Femur (tissue), 1 donor: ENCODE results near the gene SLC16A6.
A peak's percentile ranks its signal among the peaks of the same experiment; 100 is the strongest.
"Not testable (repeated sequence)": the region's sequence is repeated elsewhere in the genome, so short reads cannot be mapped to it uniquely, and the experiment has no call there.

Experiments used
- DNase-seq: peaks from one replicate; pipeline ENCODE4 v3.0.0-alpha.2; 2017

SLC16A6 gene

GRCh38 chr17:68246271-68247028 lies 44.5 kb downstream of the SLC16A6 start:
- peak; percentile 41 for DNase-seq

- DNase-seq = no peak
Measured at GRCh38 chr17:68239632-68240366, 51.1 kb downstream of the SLC16A6 start.

GRCh38 chr17:68238871-68239253 lies 52.1 kb downstream of the SLC16A6 start:
- no peak for DNase-seq

DNA sequence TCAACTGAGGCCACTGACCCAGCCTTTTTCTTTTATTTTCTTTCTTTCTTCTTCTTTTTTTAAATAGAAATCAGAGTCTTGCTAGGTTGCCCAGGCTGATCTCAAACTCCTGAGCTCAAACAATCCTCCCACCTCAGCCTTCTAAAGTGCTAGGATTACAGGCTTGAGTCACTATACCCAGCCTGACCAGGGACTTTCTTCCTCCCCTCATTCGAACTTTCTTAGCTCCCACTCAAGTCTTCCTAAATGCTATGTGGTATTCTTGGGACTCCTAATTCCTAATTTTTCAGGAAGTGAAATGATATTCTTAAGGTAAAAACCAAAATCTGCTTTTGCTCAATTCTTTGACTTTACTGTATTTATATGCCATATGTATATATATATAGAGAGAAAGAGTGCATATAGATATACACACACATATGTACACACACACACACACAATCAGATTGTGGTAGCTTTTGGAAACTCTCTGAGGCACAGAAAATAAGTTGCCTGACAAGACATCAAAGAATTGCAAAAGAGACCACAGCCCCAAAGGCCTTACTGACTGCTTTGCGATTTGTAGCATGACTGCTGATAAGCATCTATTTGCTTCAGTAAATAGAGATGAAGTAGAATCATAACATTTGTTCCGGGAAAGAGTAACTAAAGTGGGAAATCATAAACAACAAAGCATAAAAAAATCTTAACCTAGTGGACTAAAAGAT lies 52.6 kb downstream of the SLC16A6 start:
- no peak for DNase-seq

- not testable (repeated sequence) for DNase-seq
Measured at GRCh38 chr17:68237369-68238163, 53.4 kb downstream of the SLC16A6 start.

DNA sequence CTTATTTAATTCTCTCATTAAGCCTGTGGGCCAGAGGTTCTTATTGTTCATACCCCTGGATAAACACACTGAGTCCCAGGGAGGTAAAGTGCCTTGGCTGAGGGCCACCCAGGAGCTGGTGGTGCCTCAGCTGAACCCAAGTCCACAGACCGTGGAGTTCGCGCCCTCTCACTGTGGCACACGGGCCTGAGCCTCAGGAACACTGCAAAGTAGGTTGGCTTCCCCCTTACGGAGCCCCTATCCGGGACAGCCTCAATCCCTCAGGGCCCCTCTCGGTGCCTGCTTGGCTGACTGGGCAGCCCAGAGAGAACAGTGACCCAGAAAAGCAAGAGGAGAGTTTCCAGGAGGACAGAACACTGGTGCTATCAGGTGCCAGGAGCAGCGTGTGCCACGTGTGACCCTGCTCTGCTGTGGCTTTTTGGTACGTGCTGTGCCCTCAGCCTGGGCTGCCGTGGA lies 55.6 kb downstream of the SLC16A6 start:
- not testable (repeated sequence) for DNase-seq

GRCh38 chr17:68234726-68235335 lies 56.1 kb downstream of the SLC16A6 start:
- not testable (repeated sequence) for DNase-seq

DNA sequence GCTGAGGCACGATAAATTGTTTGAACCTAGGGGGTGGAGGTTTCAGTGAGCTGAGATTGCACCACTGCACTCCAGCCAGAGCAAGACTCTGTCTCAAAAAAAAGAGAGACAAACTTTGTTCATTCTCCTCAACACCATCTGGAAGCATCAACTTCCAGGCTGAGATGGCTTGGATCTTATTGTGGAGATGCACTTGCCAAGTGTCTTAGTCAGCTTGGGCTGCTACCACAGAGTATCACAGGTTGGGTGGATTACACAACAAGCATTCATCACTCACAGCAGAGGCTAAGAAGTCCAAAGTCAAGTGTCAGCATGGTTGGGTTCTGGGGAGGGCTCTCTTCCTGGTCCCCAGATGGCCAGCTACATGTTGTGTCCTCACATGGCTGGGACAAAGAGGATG lies 58.2 kb downstream of the SLC16A6 start:
- not testable (repeated sequence) for DNase-seq

GRCh38 chr17:68231541-68231940 lies 59.4 kb downstream of the SLC16A6 start:
- no peak for DNase-seq

GRCh38 chr17:68231131-68231530 lies 59.8 kb downstream of the SLC16A6 start:
- DNase-seq = not testable (repeated sequence)

- DNase-seq = no peak
Measured at GRCh38 chr17:68229619-68230018, 61.3 kb downstream of the SLC16A6 start.

DNA sequence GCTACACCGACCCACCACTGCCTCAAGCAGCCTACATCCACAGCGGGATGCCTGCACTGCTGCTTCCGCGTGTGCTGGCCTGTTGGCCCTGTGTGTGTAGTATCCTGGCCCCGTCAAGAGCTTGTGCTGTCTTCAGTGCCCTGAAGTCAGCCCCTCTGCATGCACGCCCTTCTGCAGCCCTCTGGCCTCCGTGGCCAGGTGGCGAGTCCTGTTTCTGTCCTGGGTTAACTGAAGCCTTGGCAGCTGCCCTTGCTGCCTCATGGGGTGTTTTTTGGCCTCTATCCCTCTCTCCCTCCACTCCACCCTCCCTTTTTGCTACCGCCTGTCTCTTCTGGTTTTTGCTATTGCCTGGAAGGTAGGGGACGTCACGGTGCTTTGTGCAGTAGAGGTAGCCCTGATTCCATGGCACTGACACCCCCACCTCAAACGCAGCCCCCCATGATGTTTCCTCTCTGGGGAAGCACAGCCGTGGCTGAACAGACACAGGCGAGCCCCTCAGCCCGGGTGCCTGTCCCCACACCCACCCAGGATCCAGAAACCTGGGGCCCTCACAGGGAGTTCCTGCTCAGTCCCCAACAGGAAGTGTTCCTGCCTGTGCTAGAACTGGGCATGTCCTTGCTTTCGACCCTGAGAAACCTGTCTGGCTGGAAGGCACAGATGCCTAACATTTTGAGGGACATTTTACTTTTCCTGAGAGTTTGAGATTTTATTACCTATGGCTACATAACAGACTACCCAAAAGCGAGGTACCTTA lies 61.9 kb downstream of the SLC16A6 start:
- no peak for DNase-seq

GRCh38 chr17:68228039-68228680 lies 62.8 kb downstream of the SLC16A6 start:
- DNase-seq = not testable (repeated sequence)

- DNase-seq = not testable (repeated sequence)
Measured at GRCh38 chr17:68225055-68225454, 65.9 kb downstream of the SLC16A6 start.

DNA sequence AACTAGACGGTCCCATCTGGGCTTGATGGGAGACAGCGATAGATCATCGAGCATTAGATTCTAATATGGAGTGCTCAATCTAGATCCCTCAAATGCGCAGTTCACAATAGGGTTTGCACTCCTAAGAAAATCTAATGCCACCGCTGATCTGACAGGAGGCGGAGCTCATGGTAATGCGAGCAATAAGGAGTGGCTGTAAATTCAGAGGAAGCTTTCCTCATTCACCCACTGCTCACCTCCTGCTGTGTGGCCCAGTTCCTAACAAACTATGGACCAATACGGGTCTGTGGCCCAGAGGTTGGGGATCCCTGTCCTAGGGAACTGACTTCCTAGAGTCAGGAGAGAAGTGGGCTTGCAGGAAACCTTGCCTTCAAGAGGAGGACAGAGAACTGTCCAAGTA lies 68.3 kb downstream of the SLC16A6 start:
- no peak for DNase-seq

DNA sequence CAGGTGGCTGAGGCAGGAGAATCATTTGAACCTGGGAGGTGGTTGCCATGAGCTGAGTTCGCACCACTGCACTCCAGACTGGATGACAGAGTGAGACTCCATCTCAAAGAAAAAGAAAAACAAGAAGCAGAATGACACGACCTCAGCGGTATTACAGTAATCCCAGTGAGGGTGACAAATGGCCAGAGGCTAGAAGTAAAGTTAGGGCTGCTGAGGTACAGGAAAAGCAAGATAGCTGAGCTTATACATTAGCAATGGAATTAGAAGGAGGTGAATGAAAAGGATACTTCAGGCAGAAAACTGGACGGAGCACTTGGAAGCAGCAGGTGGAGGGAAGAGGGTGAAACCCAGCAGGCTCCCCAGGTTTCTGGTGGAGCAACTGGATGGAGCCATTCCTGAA lies 69.1 kb downstream of the SLC16A6 start:
- no peak for DNase-seq

GRCh38 chr17:68220786-68221185 lies 70.1 kb downstream of the SLC16A6 start:
- DNase-seq = not testable (repeated sequence)

DNA sequence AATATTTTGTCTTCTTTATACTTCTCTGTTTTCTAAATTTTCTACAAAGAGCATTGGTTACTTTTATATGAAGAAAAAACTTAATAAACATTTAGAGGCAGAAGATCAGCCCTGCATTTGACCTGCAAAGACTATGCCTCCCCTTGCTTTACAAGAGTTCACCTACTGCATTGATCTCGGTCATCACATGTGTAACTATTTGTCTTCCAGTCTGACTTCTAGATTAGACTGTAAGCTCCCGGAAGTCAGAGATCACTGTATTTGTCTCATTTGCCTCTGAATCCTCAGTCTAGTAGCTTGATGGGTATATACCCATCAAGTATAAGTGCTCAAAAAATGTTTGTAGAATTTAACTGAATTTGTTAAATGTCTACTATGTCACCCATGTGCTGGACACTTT lies 70.7 kb downstream of the SLC16A6 start:
- DNase-seq = not testable (repeated sequence)

- not testable (repeated sequence) for DNase-seq
Measured at GRCh38 chr17:68219429-68219828, 71.5 kb downstream of the SLC16A6 start.
